ENCODE data around the gene NKX6-2. TPM values are rescaled to one million over a fixed set of nuclear protein-coding genes. Genes with fewer than 3 reads are reported as not detected.

The NKX6-2 gene
- total and polyA plus RNA-seq, 4 donors, result 0.07 to 7.1 TPM; not detected in 2

- H3K9me3 ChIP-seq (ENCODE audit: control insufficient read depth in 4 of 4, low read length in 3 of 4), result no peaks in the 10 kb centered on the region
Observed at GRCh38 chr10:132810807-132811700, 25.1 kb upstream of the NKX6-2 start.

More at GRCh38 chr10:132810807-132811700, 25.1 kb upstream of the NKX6-2 start:
- H3K9ac ChIP-seq (ENCODE audit: low read depth in 1 of 2, low read length in 2 of 2), result no peak overlapping the region
- WGBS, result 73% methylated on average over 33 of the region's 33 CpGs
- H3K27ac ChIP-seq (ENCODE audit: low read depth in 1 of 2, low read length in 2 of 2), result no peak overlapping the region
- peaks cover 0 to 4% (median 0%) of the 10 kb centered on the region in 4 donors for H3K27me3 ChIP-seq (ENCODE audit: control insufficient read depth in 4 of 4, insufficient read depth in 4 of 4, low read length in 3 of 4)
- TF ChIP-seq EGR1 (IDR thresholded peaks at IDR 0.05; ENCODE audit: low read depth in 2 of 2) (no peak), RXRA (IDR thresholded peaks at IDR 0.05) (no peak), FOXA2 (IDR thresholded peaks at IDR 0.05) (no peak), RAD21 (IDR thresholded peaks at IDR 0.05) (no peak), HNF4G (IDR thresholded peaks at IDR 0.05) (no peak), FOXA1 (IDR thresholded peaks at IDR 0.05) (no peak), YY1 (IDR thresholded peaks at IDR 0.05) (no peak), GABPA (IDR thresholded peaks at IDR 0.05 in 1 of 2, conservative IDR thresholded peaks at IDR 0.05 in 1 of 2) (no peak), HNF4A (conservative IDR thresholded peaks at IDR 0.05) (no peak), TAF1 (conservative IDR thresholded peaks at IDR 0.05) (no peak), JUND (IDR thresholded peaks at IDR 0.05) (no peak), NR2F2 (IDR thresholded peaks at IDR 0.05) (no peak)
- TF ChIP-seq, protein P1, sequence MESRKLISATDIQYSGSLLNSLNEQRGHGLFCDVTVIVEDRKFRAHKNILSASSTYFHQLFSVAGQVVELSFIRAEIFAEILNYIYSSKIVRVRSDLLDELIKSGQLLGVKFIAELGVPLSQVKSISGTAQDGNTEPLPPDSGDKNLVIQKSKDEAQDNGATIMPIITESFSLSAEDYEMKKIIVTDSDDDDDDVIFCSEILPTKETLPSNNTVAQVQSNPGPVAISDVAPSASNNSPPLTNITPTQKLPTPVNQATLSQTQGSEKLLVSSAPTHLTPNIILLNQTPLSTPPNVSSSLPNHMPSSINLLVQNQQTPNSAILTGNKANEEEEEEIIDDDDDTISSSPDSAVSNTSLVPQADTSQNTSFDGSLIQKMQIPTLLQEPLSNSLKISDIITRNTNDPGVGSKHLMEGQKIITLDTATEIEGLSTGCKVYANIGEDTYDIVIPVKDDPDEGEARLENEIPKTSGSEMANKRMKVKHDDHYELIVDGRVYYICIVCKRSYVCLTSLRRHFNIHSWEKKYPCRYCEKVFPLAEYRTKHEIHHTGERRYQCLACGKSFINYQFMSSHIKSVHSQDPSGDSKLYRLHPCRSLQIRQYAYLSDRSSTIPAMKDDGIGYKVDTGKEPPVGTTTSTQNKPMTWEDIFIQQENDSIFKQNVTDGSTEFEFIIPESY (IDR thresholded peaks at IDR 0.05), result no peak
- TF ChIP-seq, protein P2, sequence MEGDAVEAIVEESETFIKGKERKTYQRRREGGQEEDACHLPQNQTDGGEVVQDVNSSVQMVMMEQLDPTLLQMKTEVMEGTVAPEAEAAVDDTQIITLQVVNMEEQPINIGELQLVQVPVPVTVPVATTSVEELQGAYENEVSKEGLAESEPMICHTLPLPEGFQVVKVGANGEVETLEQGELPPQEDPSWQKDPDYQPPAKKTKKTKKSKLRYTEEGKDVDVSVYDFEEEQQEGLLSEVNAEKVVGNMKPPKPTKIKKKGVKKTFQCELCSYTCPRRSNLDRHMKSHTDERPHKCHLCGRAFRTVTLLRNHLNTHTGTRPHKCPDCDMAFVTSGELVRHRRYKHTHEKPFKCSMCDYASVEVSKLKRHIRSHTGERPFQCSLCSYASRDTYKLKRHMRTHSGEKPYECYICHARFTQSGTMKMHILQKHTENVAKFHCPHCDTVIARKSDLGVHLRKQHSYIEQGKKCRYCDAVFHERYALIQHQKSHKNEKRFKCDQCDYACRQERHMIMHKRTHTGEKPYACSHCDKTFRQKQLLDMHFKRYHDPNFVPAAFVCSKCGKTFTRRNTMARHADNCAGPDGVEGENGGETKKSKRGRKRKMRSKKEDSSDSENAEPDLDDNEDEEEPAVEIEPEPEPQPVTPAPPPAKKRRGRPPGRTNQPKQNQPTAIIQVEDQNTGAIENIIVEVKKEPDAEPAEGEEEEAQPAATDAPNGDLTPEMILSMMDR (IDR thresholded peaks at IDR 0.05; ENCODE audit: low read depth, low read length, missing input control), result no peak
- TF ChIP-seq, protein P3, sequence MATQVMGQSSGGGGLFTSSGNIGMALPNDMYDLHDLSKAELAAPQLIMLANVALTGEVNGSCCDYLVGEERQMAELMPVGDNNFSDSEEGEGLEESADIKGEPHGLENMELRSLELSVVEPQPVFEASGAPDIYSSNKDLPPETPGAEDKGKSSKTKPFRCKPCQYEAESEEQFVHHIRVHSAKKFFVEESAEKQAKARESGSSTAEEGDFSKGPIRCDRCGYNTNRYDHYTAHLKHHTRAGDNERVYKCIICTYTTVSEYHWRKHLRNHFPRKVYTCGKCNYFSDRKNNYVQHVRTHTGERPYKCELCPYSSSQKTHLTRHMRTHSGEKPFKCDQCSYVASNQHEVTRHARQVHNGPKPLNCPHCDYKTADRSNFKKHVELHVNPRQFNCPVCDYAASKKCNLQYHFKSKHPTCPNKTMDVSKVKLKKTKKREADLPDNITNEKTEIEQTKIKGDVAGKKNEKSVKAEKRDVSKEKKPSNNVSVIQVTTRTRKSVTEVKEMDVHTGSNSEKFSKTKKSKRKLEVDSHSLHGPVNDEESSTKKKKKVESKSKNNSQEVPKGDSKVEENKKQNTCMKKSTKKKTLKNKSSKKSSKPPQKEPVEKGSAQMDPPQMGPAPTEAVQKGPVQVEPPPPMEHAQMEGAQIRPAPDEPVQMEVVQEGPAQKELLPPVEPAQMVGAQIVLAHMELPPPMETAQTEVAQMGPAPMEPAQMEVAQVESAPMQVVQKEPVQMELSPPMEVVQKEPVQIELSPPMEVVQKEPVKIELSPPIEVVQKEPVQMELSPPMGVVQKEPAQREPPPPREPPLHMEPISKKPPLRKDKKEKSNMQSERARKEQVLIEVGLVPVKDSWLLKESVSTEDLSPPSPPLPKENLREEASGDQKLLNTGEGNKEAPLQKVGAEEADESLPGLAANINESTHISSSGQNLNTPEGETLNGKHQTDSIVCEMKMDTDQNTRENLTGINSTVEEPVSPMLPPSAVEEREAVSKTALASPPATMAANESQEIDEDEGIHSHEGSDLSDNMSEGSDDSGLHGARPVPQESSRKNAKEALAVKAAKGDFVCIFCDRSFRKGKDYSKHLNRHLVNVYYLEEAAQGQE (IDR thresholded peaks at IDR 0.05), result no peak
- TF ChIP-seq, protein P4, sequence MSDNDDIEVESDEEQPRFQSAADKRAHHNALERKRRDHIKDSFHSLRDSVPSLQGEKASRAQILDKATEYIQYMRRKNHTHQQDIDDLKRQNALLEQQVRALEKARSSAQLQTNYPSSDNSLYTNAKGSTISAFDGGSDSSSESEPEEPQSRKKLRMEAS (IDR thresholded peaks at IDR 0.05), result no peak
- TF ChIP-seq, protein P5, sequence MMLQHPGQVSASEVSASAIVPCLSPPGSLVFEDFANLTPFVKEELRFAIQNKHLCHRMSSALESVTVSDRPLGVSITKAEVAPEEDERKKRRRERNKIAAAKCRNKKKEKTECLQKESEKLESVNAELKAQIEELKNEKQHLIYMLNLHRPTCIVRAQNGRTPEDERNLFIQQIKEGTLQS (IDR thresholded peaks at IDR 0.05), result no peak
- H3K4me1 ChIP-seq (ENCODE audit: control insufficient read depth in 4 of 4, insufficient read depth in 4 of 4, low read length in 3 of 4), result no peaks in the 10 kb centered on the region
- no peak for DNase-seq (ENCODE audit: low spot score)
- H3K4me3 ChIP-seq (ENCODE audit: low read depth in 1 of 3, low read length in 3 of 3), result no peak overlapping the region
- no peaks in the 10 kb centered on the region for H3K36me3 ChIP-seq (ENCODE audit: control insufficient read depth in 4 of 4, insufficient read depth in 3 of 4, low read depth in 1 of 4, low read length in 3 of 4)
